HEK293T (cell line): ENCODE results near the gene ITSN1.

Experiments
- CTCF ChIA-PET: fragments of 350-600 bp; formaldehyde crosslinking; extraction: SDS; loops from one replicate; lab custom pipeline; 2021; ENCODE audit warnings: antibody characterized with exemption, inconsistent platforms; lab: Yijun Ruan, JAX
- POLR2A ChIA-PET: fragments of 350-600 bp; formaldehyde crosslinking; extraction: SDS; loops from one replicate; lab custom pipeline; 2020; ENCODE audit warnings: antibody characterized with exemption, inconsistent platforms; lab: Yijun Ruan, JAX
- DNase-seq: peaks from one replicate; pipeline ENCODE4 v3.0.0; 2012; ENCODE audit warnings: mixed read lengths; ENCODE audit errors: extremely low spot score
- ARNT ChIP-seq: fragments of 450-650 bp; IDR thresholded peaks from 2 replicates; pipeline ENCODE4 v1.6.1; 2017; ENCODE audit warnings: mild to moderate bottlenecking
- BHLHE40 ChIP-seq: fragments of 450-650 bp; IDR thresholded peaks from 2 replicates; pipeline ENCODE4 v1.6.1; 2016; ENCODE audit warnings: mild to moderate bottlenecking, moderate library complexity, borderline replicate concordance
- CTBP1 ChIP-seq: fragments of 450-650 bp; IDR thresholded peaks from 2 replicates; pipeline ENCODE4 v1.6.1; 2016; ENCODE audit warnings: borderline replicate concordance
- ELF4 ChIP-seq: fragments of 450-650 bp; IDR thresholded peaks from 2 replicates; pipeline ENCODE4 v1.6.1; 2017; ENCODE audit warnings: antibody characterized with exemption
- FOXA1 ChIP-seq: fragments of 450-650 bp; IDR thresholded peaks from 2 replicates; pipeline ENCODE4 v1.6.1; 2016; ENCODE audit warnings: mild to moderate bottlenecking
- FOXK2 ChIP-seq: fragments of 450-650 bp; IDR thresholded peaks from 2 replicates; pipeline ENCODE4 v1.6.1; 2016; ENCODE audit warnings: mild to moderate bottlenecking
- FOXM1 ChIP-seq: fragments of 450-650 bp; IDR thresholded peaks from 2 replicates; pipeline ENCODE4 v1.6.1; 2017; ENCODE audit warnings: mild to moderate bottlenecking, borderline replicate concordance
- HDGF ChIP-seq: fragments of 450-650 bp; IDR thresholded peaks from 2 replicates; pipeline ENCODE4 v1.6.1; 2017; ENCODE audit warnings: antibody characterized with exemption, borderline replicate concordance
- L3MBTL2 ChIP-seq: fragments of 450-650 bp; conservative IDR thresholded peaks from 2 replicates; pipeline ENCODE4 v1.6.1; 2016; ENCODE audit warnings: mild to moderate bottlenecking
- LEF1 ChIP-seq: fragments of 450-650 bp; IDR thresholded peaks from 2 replicates; pipeline ENCODE4 v1.6.1; 2017; ENCODE audit warnings: mild to moderate bottlenecking, borderline replicate concordance
- NFRKB ChIP-seq: fragments of 450-650 bp; IDR thresholded peaks from 2 replicates; pipeline ENCODE4 v1.6.1; 2016; ENCODE audit warnings: mild to moderate bottlenecking, moderate library complexity
- PKNOX1 ChIP-seq: fragments of 450-650 bp; IDR thresholded peaks from 2 replicates; pipeline ENCODE4 v1.6.1; 2016
- SP1 ChIP-seq: fragments of 450-650 bp; IDR thresholded peaks from 2 replicates; pipeline ENCODE4 v1.6.1; 2017
- SUZ12 ChIP-seq: fragments of 450-650 bp; IDR thresholded peaks from 2 replicates; pipeline ENCODE4 v1.6.1; 2016; ENCODE audit warnings: mild to moderate bottlenecking
- TARDBP ChIP-seq: fragments of 450-650 bp; IDR thresholded peaks from 2 replicates; pipeline ENCODE4 v1.6.1; 2016
- ZNF384 ChIP-seq: fragments of 450-650 bp; IDR thresholded peaks from 2 replicates; pipeline ENCODE4 v1.6.1; 2016

ITSN1 gene

GRCh38 chr21:33894736-33895288 lies 252.5 kb downstream of the ITSN1 start:
- CTCF ChIA-PET = interaction anchor here (0.6 to 1.2 kb wide), 7 partner anchors 8 to 346 kb away, joined by 3 to 5 read pairs (median 3); no protein-coding TSS in a partner anchor
- POLR2A ChIA-PET = no interaction called here
- peak; percentile 90 for DNase-seq
- TF ChIP-seq ZNF384 (no peak), SUZ12 (no peak), PKNOX1 (no peak), NFRKB (no peak), ARNT (no peak), HDGF (no peak), CTBP1 (no peak), LEF1 (no peak), BHLHE40 (no peak), FOXA1 (no peak), ELF4 (no peak), FOXK2 (no peak), SP1 (no peak), TARDBP (no peak), FOXM1 (no peak), L3MBTL2 (no peak)

GRCh38 chr21:33895356-33895755 lies 253.1 kb downstream of the ITSN1 start:
- no peak for TF ChIP-seq BHLHE40
- POLR2A ChIA-PET = no interaction called here
- no peak for DNase-seq
- CTCF ChIA-PET = interaction anchor here (0.6 to 1.2 kb wide), 4 partner anchors 8 to 340 kb away, joined by 3 to 5 read pairs (median 4); no protein-coding TSS in a partner anchor

GRCh38 chr21:33896691-33897090 lies 254.4 kb downstream of the ITSN1 start:
- ChIA-PET CTCF (no interaction called here), POLR2A (no interaction called here)
- DNase-seq = no peak
- TF ChIP-seq ARNT (no peak), FOXK2 (no peak), CTBP1 (no peak), NFRKB (no peak), ELF4 (no peak), LEF1 (no peak), FOXM1 (no peak)

- TF ChIP-seq LEF1 (no peak), FOXA1 (no peak), PKNOX1 (no peak), ARNT (no peak), FOXM1 (no peak), ELF4 (no peak), CTBP1 (no peak), NFRKB (no peak), FOXK2 (no peak)
- DNase-seq = no peak
- POLR2A ChIA-PET = no interaction called here
- CTCF ChIA-PET = no interaction called here
Measured at GRCh38 chr21:33897098-33897497, 254.8 kb downstream of the ITSN1 start.

GRCh38 chr21:33897739-33898138 lies 255.4 kb downstream of the ITSN1 start:
- POLR2A ChIA-PET = no interaction called here

GRCh38 chr21:33898586-33898985 lies 256.3 kb downstream of the ITSN1 start:
- DNase-seq = no peak
- ChIA-PET CTCF (no interaction called here), POLR2A (no interaction called here)
- TF ChIP-seq LEF1 (no peak), PKNOX1 (no peak), L3MBTL2 (no peak), BHLHE40 (no peak), ELF4 (no peak), NFRKB (no peak)

More at GRCh38 chr21:33897739-33898138, 255.4 kb downstream of the ITSN1 start:
- TF ChIP-seq TARDBP (no peak), FOXM1 (no peak), SP1 (no peak), CTBP1 (no peak)
- DNase-seq = no peak
- CTCF ChIA-PET = no interaction called here

GRCh38 chr21:33899199-33899598 lies 256.9 kb downstream of the ITSN1 start:
- DNase-seq = no peak
- CTCF ChIA-PET = no interaction called here
- no peak for TF ChIP-seq FOXK2
- TF ChIP-seq ELF4 = no peak
- no peak for TF ChIP-seq SUZ12
- TF ChIP-seq BHLHE40 = no peak
- no peak for TF ChIP-seq ZNF384
- no peak for TF ChIP-seq FOXM1
- TF ChIP-seq HDGF = no peak
- TF ChIP-seq ARNT = no peak
- no peak for TF ChIP-seq FOXA1
- TF ChIP-seq CTBP1 = no peak
- TF ChIP-seq LEF1 = no peak
- no peak for TF ChIP-seq SP1
- POLR2A ChIA-PET = no interaction called here
